Endothelial cell of umbilical vein (primary cell): ENCODE measurements around the gene ELOVL6. TPM values are rescaled to one million over a fixed set of nuclear protein-coding genes. Genes with fewer than 3 reads are reported as not detected.

Experiments
- BruUV-seq: library from RNA; stranded (reverse); fragments of 400-500 nt; replicated peaks from 2 replicates; lab custom pipeline; 2021; lab: Mats Ljungman, UMichigan
- CTCF ChIA-PET: fragments of 300-600, 350-600 bp; sonication (Branson Sonifier 250); formaldehyde crosslinking; loops from one replicate; lab custom pipeline; 2021; ENCODE audit warnings: antibody characterized with exemption, inconsistent platforms; lab: Charles Lee
- POLR2A ChIA-PET: fragments of 300-600, 350-600 bp; sonication (Branson Sonifier 250); formaldehyde crosslinking; loops from one replicate; lab custom pipeline; 2021; ENCODE audit warnings: antibody characterized with exemption, inconsistent platforms; lab: Charles Lee
- DNase-seq: peaks from one replicate; pipeline ENCODE4 v3.0.0-alpha.2; 2011; ENCODE audit warnings: low read depth, low spot score
- FAIRE-seq: peaks from 2 replicates; lab custom pipeline; 2011; peaks lifted over from hg19 to GRCh38; lab: Jason Lieb, UNC
- H2AFZ ChIP-seq: 2 replicates; pipeline ENCODE4 v1.6.0; 2012; ENCODE audit warnings: low read depth, low read length, control low read depth, inconsistent platforms
- H3K27ac ChIP-seq: 2 replicates; pipeline ENCODE4 v1.5.1; 2011; ENCODE audit warnings: low read depth, mild to moderate bottlenecking, control low read depth, low read length, moderate library complexity; ENCODE audit not compliant: insufficient read depth
- H3K27me3 ChIP-seq, 2 experiments: 2 replicates each; pipeline versions ENCODE4 v1.6.0 to v1.6.1; 2011; ENCODE audit warnings: low read length in 2 of 2, mixed read lengths in 1 of 2; ENCODE audit not compliant: control insufficient read depth in 2 of 2, insufficient read depth in 2 of 2
- H3K36me3 ChIP-seq, 2 experiments: 2 replicates in 1 of 2; 3 replicates in 1 of 2; pipeline ENCODE4 v1.5.1; 2011; ENCODE audit warnings: low read length in 2 of 2, mild to moderate bottlenecking in 1 of 2, moderate library complexity in 1 of 2; ENCODE audit not compliant: control insufficient read depth in 2 of 2, insufficient read depth in 2 of 2; ENCODE audit errors: extremely low read depth in 1 of 2
- H3K4me1 ChIP-seq: 3 replicates; pipeline ENCODE4 v1.5.1; 2011; ENCODE audit warnings: mild to moderate bottlenecking, low read length; ENCODE audit not compliant: control insufficient read depth, insufficient read depth; ENCODE audit errors: extremely low read depth
- H3K4me2 ChIP-seq: 2 replicates; pipeline ENCODE4 v1.6.1; 2011; ENCODE audit warnings: low read length, control low read depth, mixed read lengths; ENCODE audit not compliant: insufficient read depth
- H3K4me3 ChIP-seq, 3 experiments: fragments of 200-600 bp in 1 of 3; sonication (generic), shearing (Covaris generic) in 1 of 3; replicated peaks in 1 of 3; 2 replicates each; pipeline ENCODE4 v1.5.1; 2011 to 2016; ENCODE audit warnings: control low read depth in 3 of 3, low read length in 3 of 3, mild to moderate bottlenecking in 2 of 3, inconsistent platforms in 1 of 3, low read depth in 1 of 3, moderate library complexity in 1 of 3; ENCODE audit not compliant: insufficient read depth in 1 of 3
- H3K79me2 ChIP-seq: 2 replicates; pipeline ENCODE4 v1.6.0; 2012; ENCODE audit warnings: low read length, inconsistent platforms; ENCODE audit not compliant: control insufficient read depth, insufficient read depth
- H3K9ac ChIP-seq: replicated peaks from 2 replicates; pipeline ENCODE3; 2011; ENCODE audit warnings: low read length, control low read depth; ENCODE audit not compliant: insufficient read depth; ENCODE audit errors: extremely low read depth
- H3K9me1 ChIP-seq: replicated peaks from 3 replicates; pipeline ENCODE4 v1.6.0; 2011; ENCODE audit warnings: mild to moderate bottlenecking, low read length; ENCODE audit not compliant: control insufficient read depth, insufficient read depth; ENCODE audit errors: extremely low read depth
- H3K9me3 ChIP-seq: replicated peaks from 2 replicates; pipeline ENCODE4 v1.5.1; 2012; ENCODE audit warnings: low read length, inconsistent platforms; ENCODE audit not compliant: control insufficient read depth, insufficient read depth
- H4K20me1 ChIP-seq: replicated peaks from 2 replicates; pipeline ENCODE3; 2011; ENCODE audit warnings: mild to moderate bottlenecking, low read length; ENCODE audit not compliant: control insufficient read depth, insufficient read depth; ENCODE audit errors: extremely low read depth
- EZH2 ChIP-seq: IDR thresholded peaks from 2 replicates; pipeline ENCODE4 v1.6.1; 2012; ENCODE audit warnings: borderline replicate concordance, low read depth, mild to moderate bottlenecking, moderate library complexity, low read length, inconsistent platforms; ENCODE audit not compliant: severe bottlenecking
- FOS ChIP-seq: IDR thresholded peaks from 2 replicates; pipeline ENCODE4 v1.6.1; 2011; ENCODE audit warnings: mild to moderate bottlenecking, low read length, moderate library complexity, borderline replicate concordance; ENCODE audit not compliant: insufficient read depth
- GATA2 ChIP-seq: IDR thresholded peaks from 2 replicates; pipeline ENCODE4 v1.7.0; 2011; ENCODE audit warnings: low read depth, mild to moderate bottlenecking, moderate library complexity, mixed read lengths, low read length; ENCODE audit not compliant: insufficient read length, insufficient read depth
- JUN ChIP-seq: IDR thresholded peaks from 2 replicates; pipeline ENCODE4 v1.6.1; 2011; ENCODE audit warnings: borderline replicate concordance, low read depth; ENCODE audit not compliant: insufficient read length, insufficient read depth
- MYC ChIP-seq: IDR thresholded peaks from one replicate; pipeline ENCODE4 v1.6.1; 2011; ENCODE audit warnings: mild to moderate bottlenecking, low read depth, low read length
- POLR2A ChIP-seq: IDR thresholded peaks from 2 replicates; pipeline ENCODE4 v1.6.1; 2012; ENCODE audit warnings: low read depth, mild to moderate bottlenecking, control low read depth, low read length
- POLR2AphosphoS5 ChIP-seq: IDR thresholded peaks from 2 replicates; pipeline ENCODE4 v1.6.1; 2012; ENCODE audit warnings: low read depth, mild to moderate bottlenecking, control low read depth, low read length, moderate library complexity; ENCODE audit not compliant: insufficient read depth
- dilution Hi-C: fragments of 300-500 bp; cut with MboI; formaldehyde crosslinking; loops from one replicate; pipeline ENCODE4 v1.15.0; 2019; ENCODE audit warnings: low sequenced_read_pairs; ENCODE audit not compliant: extremely low pct_ligation_motif_present
- intact Hi-C: fragments of 100-400 bp; cut with micrococcal nuclease; formaldehyde crosslinking; loops from one replicate; pipeline ENCODE4 v1.10.0; 2022
- polyA plus RNA-seq, 4 experiments: library from polyadenylated mRNA; depleted of rRNA in 3 of 4; stranded (reverse) in 3 of 4; unstranded in 1 of 4; fragments of >200 nt; gene quantifications; 2 replicates each; pipeline versions ENCODE4 v1.2.1 to v1.2.3, GENCODE V29; 2011 to 2012; ENCODE audit warnings: missing spikeins in 1 of 4
- total RNA-seq: library from RNA; stranded (reverse); gene quantifications from 2 replicates; pipeline ENCODE4 v1.2.3, GENCODE V29; 2021
- TF ChIP-seq, protein P1 (sequence below): IDR thresholded peaks from 2 replicates; pipeline ENCODE4 v1.6.1; 2011; ENCODE audit not compliant: insufficient read depth, insufficient read length
- TF ChIP-seq, protein P2 (sequence below), 2 donors: IDR thresholded peaks; 1 replicate in 1 of 2; 2 replicates in 1 of 2; pipeline ENCODE4 v1.5.1; 2011; ENCODE audit warnings: low read length in 2 of 2, mild to moderate bottlenecking in 2 of 2, moderate library complexity in 2 of 2, control low read depth in 1 of 2, inconsistent platforms in 1 of 2, low read depth in 1 of 2; ENCODE audit not compliant: insufficient read depth in 1 of 2; ENCODE audit errors: extremely low read depth in 1 of 2

Gene ELOVL6
- total and polyA plus RNA-seq, 2 donors (not counting 3 experiments of a cell fraction or from before 2014, with no cell fraction given) = 6.4 to 26.1 TPM

DNA sequence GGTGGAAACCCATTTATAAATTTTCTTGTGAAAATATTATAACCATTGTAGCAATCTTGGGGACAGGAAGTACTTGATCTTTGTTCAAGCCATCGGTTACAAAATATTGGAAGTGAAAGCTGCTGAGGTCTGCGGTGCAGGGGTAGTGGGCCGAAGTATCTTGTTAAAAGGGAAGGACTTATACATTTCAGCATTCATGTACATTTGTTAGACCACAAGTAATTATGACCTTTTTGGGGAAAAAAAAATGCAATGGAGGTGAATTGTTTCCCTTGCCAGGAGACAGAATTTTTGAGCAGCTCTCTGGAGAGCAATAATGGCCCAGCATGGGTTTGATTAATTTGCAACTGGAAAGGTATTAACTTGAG is 164.4 kb downstream of the ELOVL6 start:
- Histone ChIP-seq H3K4me1 (no peaks in the 10 kb centered on the region), H3K9ac (no peak overlapping the region), H3K4me2 (no peak overlapping the region), H3K27ac (no peak overlapping the region), H3K36me3 (no peaks in the 10 kb centered on the region), H3K9me1 (no peaks in the 10 kb centered on the region), H3K4me3 (no peak overlapping the region), H4K20me1 (no peaks in the 10 kb centered on the region), H3K9me3 (no peaks in the 10 kb centered on the region), H3K27me3 (peaks cover 6 to 8% of the 10 kb centered on the region in 2 experiments), H3K79me2 (no peaks in the 10 kb centered on the region), H2AFZ (no peak overlapping the region)
- POLR2A ChIA-PET = no interaction called here
- intact Hi-C loops (no loop called here), dilution Hi-C loops (no loop called here)
- DNase-seq (no peak), FAIRE-seq (no peak)
- no TSS peak for BruUV-seq
- no peak for TF ChIP-seq FOS
- TF ChIP-seq MYC = no peak
- TF ChIP-seq, protein P1, sequence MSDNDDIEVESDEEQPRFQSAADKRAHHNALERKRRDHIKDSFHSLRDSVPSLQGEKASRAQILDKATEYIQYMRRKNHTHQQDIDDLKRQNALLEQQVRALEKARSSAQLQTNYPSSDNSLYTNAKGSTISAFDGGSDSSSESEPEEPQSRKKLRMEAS = no peak
- TF ChIP-seq POLR2A = no peak
- no peak for TF ChIP-seq JUN
- TF ChIP-seq GATA2 = no peak
- TF ChIP-seq EZH2 = no peak
- no peak for TF ChIP-seq POLR2AphosphoS5
- TF ChIP-seq, protein P2, sequence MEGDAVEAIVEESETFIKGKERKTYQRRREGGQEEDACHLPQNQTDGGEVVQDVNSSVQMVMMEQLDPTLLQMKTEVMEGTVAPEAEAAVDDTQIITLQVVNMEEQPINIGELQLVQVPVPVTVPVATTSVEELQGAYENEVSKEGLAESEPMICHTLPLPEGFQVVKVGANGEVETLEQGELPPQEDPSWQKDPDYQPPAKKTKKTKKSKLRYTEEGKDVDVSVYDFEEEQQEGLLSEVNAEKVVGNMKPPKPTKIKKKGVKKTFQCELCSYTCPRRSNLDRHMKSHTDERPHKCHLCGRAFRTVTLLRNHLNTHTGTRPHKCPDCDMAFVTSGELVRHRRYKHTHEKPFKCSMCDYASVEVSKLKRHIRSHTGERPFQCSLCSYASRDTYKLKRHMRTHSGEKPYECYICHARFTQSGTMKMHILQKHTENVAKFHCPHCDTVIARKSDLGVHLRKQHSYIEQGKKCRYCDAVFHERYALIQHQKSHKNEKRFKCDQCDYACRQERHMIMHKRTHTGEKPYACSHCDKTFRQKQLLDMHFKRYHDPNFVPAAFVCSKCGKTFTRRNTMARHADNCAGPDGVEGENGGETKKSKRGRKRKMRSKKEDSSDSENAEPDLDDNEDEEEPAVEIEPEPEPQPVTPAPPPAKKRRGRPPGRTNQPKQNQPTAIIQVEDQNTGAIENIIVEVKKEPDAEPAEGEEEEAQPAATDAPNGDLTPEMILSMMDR (IDR thresholded peaks at IDR 0.05; ENCODE audit: extremely low read depth in 1 of 2, insufficient read depth in 1 of 2, low read depth in 1 of 2, low read length in 2 of 2) = no peak
- CTCF ChIA-PET = interaction anchor here (0.8 kb wide), 1 partner anchor 95 kb away, joined by 4 read pairs; no protein-coding TSS in a partner anchor
